IPS-20b (cell line): ENCODE data around the gene DENND1A.

Experiments
- H3K27ac ChIP-seq: one replicate; pipeline ENCODE4 v1.5.1; 2013; ENCODE audit warnings: low read length
- H3K27me3 ChIP-seq: 2 replicates; pipeline ENCODE4 v1.6.1; 2013; ENCODE audit warnings: mild to moderate bottlenecking, low read length, inconsistent platforms; ENCODE audit not compliant: insufficient read depth
- H3K36me3 ChIP-seq: 2 replicates; pipeline ENCODE4 v1.6.1; 2013; ENCODE audit warnings: low read depth, mild to moderate bottlenecking, inconsistent platforms, low read length, moderate library complexity; ENCODE audit not compliant: insufficient read depth
- H3K4me1 ChIP-seq: 2 replicates; pipeline ENCODE4 v1.6.1; 2013; ENCODE audit warnings: mild to moderate bottlenecking, control low read depth, inconsistent platforms, low read length, moderate library complexity; ENCODE audit not compliant: insufficient read depth
- H3K4me3 ChIP-seq: 2 replicates; pipeline ENCODE4 v1.5.1; 2013; ENCODE audit warnings: mild to moderate bottlenecking, low read length, inconsistent platforms
- H3K9ac ChIP-seq: 2 replicates; pipeline ENCODE4 v1.6.1; 2013; ENCODE audit warnings: low read depth, mild to moderate bottlenecking, inconsistent platforms, low read length, moderate library complexity
- H3K9me3 ChIP-seq: 2 replicates; pipeline ENCODE4 v1.6.1; 2013; ENCODE audit warnings: mild to moderate bottlenecking, low read depth, low read length, inconsistent platforms; ENCODE audit not compliant: insufficient read depth

DENND1A gene

DNA sequence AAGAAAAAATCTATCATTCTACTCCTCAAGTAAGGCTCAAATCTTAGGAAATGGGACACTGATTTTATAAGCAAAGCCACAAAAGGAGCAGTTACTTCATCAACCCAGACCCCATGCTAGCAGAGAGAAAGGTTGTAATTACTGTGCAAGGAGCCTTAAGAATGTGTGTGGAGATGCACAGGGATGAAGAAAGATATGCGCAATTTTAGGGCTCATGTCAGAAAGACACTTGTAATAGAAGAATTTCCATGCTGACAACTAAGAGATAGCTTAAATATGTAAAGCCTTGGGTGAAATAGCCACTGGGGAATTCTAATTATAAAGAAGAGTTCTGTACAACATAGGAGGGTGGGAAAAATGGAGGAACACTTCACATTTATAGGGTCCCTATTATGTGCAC is 432.1 kb downstream of the DENND1A start:
- H3K36me3 ChIP-seq: no peaks in the 10 kb centered on the region
- H3K27ac ChIP-seq: no peak overlapping the region
- no peak overlapping the region for H3K9ac ChIP-seq
- H3K4me3 ChIP-seq: no peak overlapping the region
- no peaks in the 10 kb centered on the region for H3K27me3 ChIP-seq
- H3K4me1 ChIP-seq: no peaks in the 10 kb centered on the region
- no peaks in the 10 kb centered on the region for H3K9me3 ChIP-seq

DNA sequence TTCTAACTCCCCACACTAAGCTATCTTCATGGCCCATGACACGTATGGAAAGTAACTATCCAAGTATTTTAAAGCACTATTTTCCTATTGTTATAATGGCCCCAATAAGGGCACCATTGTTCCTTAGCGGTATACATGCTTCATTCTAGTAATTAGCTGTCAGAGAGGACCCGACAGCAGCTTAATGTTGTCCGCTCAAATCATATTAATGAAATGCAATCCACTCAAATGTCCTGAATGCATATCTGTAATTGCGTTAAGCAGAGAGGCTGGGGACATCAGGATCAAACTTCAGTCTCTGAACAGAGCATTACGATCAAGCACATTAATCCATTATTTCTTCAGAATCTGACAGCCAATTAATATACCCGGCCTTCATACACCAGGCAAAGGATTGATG is 434.2 kb downstream of the DENND1A start:
- Histone ChIP-seq H3K36me3 (no peaks in the 10 kb centered on the region), H3K4me1 (no peaks in the 10 kb centered on the region), H3K4me3 (no peak overlapping the region), H3K27me3 (no peaks in the 10 kb centered on the region), H3K27ac (no peak overlapping the region), H3K9me3 (no peaks in the 10 kb centered on the region), H3K9ac (no peak overlapping the region)

DNA sequence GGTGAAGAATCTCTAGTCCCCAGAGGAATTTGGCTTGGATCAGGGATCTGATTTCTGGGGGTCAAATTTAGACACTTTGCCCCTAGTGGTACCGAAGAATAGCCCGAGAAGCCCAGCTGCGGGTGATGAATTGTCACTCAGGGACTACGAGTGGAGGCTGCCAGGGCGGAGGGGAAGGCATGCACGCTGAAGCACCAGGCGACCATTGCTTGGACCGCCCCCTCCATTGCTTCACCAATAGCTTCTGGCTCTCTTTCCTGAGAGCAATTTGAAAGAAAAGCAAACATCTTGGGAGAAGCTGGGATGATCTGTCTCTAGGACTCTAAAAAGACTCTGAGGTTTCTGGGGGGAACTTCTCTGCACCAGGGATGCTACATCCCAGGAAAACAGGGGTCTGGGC is 436.3 kb downstream of the DENND1A start:
- Histone ChIP-seq H3K9me3 (no peaks in the 10 kb centered on the region), H3K27ac (no peak overlapping the region), H3K36me3 (no peaks in the 10 kb centered on the region), H3K4me1 (peaks cover 6% of the 10 kb centered on the region; the same call in 1 of the 2 replicates), H3K27me3 (no peaks in the 10 kb centered on the region), H3K4me3 (no peak overlapping the region), H3K9ac (no peak overlapping the region)

DNA sequence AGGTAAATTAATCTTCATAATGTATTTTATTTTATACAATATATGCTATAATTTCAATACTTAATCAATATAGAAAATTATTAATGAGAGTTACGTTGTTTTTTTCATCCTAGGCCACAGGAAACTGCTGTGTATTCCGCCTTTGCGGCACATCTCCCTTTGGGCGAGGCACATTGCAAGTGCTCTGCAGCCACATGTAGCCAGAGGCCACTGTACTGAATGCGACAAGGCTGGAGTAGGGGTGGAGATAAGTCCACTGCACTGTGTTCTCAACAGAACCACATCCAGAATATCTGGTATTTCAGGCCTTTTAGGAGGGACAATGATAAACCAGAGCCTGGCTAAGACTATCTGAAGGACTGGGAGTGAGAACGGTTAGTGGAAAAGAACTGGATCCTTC is 439.2 kb downstream of the DENND1A start:
- no peaks in the 10 kb centered on the region for H3K27me3 ChIP-seq
- no peak overlapping the region for H3K27ac ChIP-seq
- H3K4me1 ChIP-seq: peaks cover 11% of the 10 kb centered on the region; the same call in 1 of the 2 replicates
- H3K4me3 ChIP-seq: no peak overlapping the region
- H3K9ac ChIP-seq: no peak overlapping the region
- no peaks in the 10 kb centered on the region for H3K36me3 ChIP-seq
- no peaks in the 10 kb centered on the region for H3K9me3 ChIP-seq

DNA sequence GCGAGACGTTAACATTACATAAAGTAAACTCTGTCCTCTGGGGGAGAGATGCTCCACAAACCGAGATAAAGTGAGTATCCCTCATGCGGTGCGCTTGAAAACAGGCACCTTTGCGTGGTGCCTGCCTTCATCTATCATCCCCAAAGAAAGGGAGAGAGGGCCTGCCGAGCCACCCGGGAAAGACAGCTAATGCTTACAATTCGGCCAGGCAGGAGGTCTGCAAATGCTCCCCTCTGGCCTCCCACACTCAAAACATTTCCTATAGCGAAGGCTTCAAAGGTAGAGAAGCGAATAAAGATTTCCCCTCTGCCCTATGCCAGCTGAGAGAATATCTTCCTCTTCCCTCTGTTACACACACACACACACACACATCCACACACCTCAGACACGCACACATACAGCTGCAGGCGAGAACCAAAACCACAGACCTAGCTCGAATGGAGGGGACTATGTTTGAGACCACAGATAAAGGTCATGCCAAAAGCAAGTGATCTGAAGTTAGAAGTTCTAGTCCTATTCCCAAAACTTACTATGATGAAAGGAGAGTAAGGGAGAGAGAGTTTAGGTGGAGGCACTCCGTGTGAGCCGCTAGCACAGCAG is 441.1 kb downstream of the DENND1A start:
- no peak overlapping the region for H3K9ac ChIP-seq
- H3K9me3 ChIP-seq: no peaks in the 10 kb centered on the region
- H3K36me3 ChIP-seq: no peaks in the 10 kb centered on the region
- no peak overlapping the region for H3K27ac ChIP-seq
- H3K4me1 ChIP-seq: peaks cover 11% of the 10 kb centered on the region; the same call in 1 of the 2 replicates
- H3K27me3 ChIP-seq: no peaks in the 10 kb centered on the region
- peak overlapping the region; percentile 26; the same call in 1 of the 2 replicates for H3K4me3 ChIP-seq

DNA sequence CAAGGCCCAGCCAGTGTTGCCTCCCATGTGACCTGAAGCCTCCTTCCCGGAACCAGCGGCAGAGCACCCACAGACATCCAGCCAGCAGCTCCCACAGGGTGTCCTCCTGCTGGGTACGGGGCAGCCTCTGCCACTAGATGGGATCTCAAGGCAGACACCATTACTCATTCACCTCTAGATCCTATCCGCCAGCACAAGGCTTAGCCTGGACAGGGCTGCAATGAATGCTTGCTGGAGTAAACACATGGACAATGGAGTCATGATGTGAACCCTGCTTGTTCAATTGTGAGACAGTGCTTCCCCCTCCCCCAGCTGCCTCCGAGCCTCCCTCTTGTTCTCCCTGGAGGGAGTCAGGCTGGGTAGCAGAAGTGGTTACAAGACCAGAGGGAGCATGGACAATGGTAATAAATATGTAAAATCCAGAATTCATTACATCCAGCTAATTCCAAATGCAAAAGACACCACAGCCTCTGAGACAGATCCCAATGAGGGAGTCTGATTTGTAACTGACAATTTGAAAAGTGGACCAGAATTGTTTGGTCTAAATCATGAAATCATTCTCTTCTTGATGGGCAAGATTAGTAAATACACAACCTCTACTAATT is 441.9 kb downstream of the DENND1A start:
- Histone ChIP-seq H3K9me3 (no peaks in the 10 kb centered on the region), H3K27me3 (no peaks in the 10 kb centered on the region), H3K27ac (no peak overlapping the region), H3K9ac (no peak overlapping the region), H3K36me3 (no peaks in the 10 kb centered on the region), H3K4me3 (no peak overlapping the region), H3K4me1 (peaks cover 12% of the 10 kb centered on the region; the same call in 1 of the 2 replicates)

- Histone ChIP-seq H3K36me3 (no peaks in the 10 kb centered on the region), H3K9ac (no peak overlapping the region), H3K9me3 (no peaks in the 10 kb centered on the region), H3K4me1 (peaks cover 20% of the 10 kb centered on the region), H3K27me3 (no peaks in the 10 kb centered on the region), H3K4me3 (no peak overlapping the region), H3K27ac (no peak overlapping the region)
Measured at GRCh38 chr9:123486431-123486830, 443.5 kb downstream of the DENND1A start.

GRCh38 chr9:123485216-123485615 is 444.7 kb downstream of the DENND1A start:
- Histone ChIP-seq H3K27ac (no peak overlapping the region), H3K27me3 (no peaks in the 10 kb centered on the region), H3K4me3 (no peak overlapping the region), H3K36me3 (no peaks in the 10 kb centered on the region), H3K9ac (no peak overlapping the region), H3K4me1 (peaks cover 33% of the 10 kb centered on the region), H3K9me3 (no peaks in the 10 kb centered on the region)

GRCh38 chr9:123484130-123484529 is 445.8 kb downstream of the DENND1A start:
- Histone ChIP-seq H3K9me3 (no peaks in the 10 kb centered on the region), H3K4me3 (no peak overlapping the region), H3K9ac (no peak overlapping the region), H3K27me3 (no peaks in the 10 kb centered on the region), H3K36me3 (no peaks in the 10 kb centered on the region), H3K4me1 (peaks cover 31% of the 10 kb centered on the region), H3K27ac (no peak overlapping the region)

DNA sequence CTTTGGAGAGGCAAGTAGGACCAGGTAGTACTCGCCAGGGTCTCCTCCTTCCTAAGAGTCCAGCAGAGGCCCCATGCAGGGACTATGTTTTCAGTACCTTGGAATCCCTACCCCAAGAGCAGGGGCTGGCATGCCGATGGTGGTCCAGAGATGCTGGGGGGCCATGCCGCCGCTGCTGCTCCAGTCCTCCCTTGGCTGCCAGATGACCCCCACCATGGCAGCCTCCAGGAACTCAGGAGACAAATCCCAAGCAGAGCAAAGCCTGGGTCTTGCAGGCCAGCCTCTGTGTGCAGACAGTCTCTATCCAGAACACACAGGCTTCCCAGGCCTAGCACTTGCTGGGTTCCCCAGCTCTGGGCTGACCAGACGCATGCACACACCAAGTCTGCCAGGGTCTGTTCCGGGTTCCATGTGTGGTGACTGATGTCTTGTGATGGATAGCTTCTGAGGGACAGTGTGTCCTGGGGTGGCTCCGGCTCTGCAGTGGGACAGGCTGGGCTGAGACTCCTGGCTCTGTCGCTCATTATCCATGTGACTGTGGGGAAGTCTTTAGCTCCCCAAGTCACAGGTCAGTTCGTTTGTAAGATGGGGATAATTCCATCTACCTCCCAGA is 446.6 kb downstream of the DENND1A start:
- Histone ChIP-seq H3K27me3 (no peaks in the 10 kb centered on the region), H3K4me3 (no peak overlapping the region), H3K9ac (no peak overlapping the region), H3K4me1 (peaks cover 25% of the 10 kb centered on the region), H3K36me3 (no peaks in the 10 kb centered on the region), H3K27ac (no peak overlapping the region), H3K9me3 (no peaks in the 10 kb centered on the region)

GRCh38 chr9:123482295-123482968 is 447.5 kb downstream of the DENND1A start:
- no peaks in the 10 kb centered on the region for H3K9me3 ChIP-seq

More at GRCh38 chr9:123482295-123482968, 447.5 kb downstream of the DENND1A start:
- H3K36me3 ChIP-seq: no peaks in the 10 kb centered on the region
- no peak overlapping the region for H3K9ac ChIP-seq
- peak overlapping the region; percentile 51 for H3K27ac ChIP-seq
- H3K27me3 ChIP-seq: no peaks in the 10 kb centered on the region
- peaks cover 22% of the 10 kb centered on the region for H3K4me1 ChIP-seq
- H3K4me3 ChIP-seq: no peak overlapping the region
